GM12878 (cell line): Measurements from ENCODE around the gene ITGAV.

Experiments used
- CBFB ChIP-seq: IDR thresholded peaks from 2 replicates; pipeline ENCODE4 v1.6.1; 2016; ENCODE audit warnings: antibody characterized with exemption, low read depth
- JUND ChIP-seq: IDR thresholded peaks from 2 replicates; pipeline ENCODE4 v1.6.1; 2012; ENCODE audit warnings: low read depth, mild to moderate bottlenecking, low read length, improper control_type of control experiment, moderate library complexity
- POLR2A ChIP-seq: IDR thresholded peaks from 2 replicates; pipeline ENCODE4 v1.6.1; 2011; ENCODE audit warnings: low read depth, mild to moderate bottlenecking, low read length
- RAD21 ChIP-seq: IDR thresholded peaks from 2 replicates; pipeline ENCODE4 v1.6.1; 2011; ENCODE audit warnings: mild to moderate bottlenecking, low read depth, low read length, moderate library complexity; ENCODE audit not compliant: insufficient read depth
- SIN3A ChIP-seq: IDR thresholded peaks from 2 replicates; pipeline ENCODE4 v1.6.1; 2012; ENCODE audit warnings: low read depth, low read length, improper control_type of control experiment
- SIX5 ChIP-seq: IDR thresholded peaks from 2 replicates; pipeline ENCODE4 v1.6.1; 2011; ENCODE audit warnings: mild to moderate bottlenecking, low read depth, low read length, moderate library complexity; ENCODE audit not compliant: severe bottlenecking
- SMAD1 ChIP-seq: fragments of 450-650 bp; IDR thresholded peaks from 2 replicates; pipeline ENCODE4 v1.6.1; 2018; ENCODE audit warnings: mild to moderate bottlenecking, low read depth; ENCODE audit not compliant: partially characterized antibody
- SRF ChIP-seq, 2 experiments: IDR thresholded peaks; 2 replicates each; pipeline ENCODE4 v1.6.1; 2011; ENCODE audit warnings: low read depth in 2 of 2, low read length in 2 of 2, mild to moderate bottlenecking in 1 of 2, moderate library complexity in 1 of 2
- TF ChIP-seq, protein P1 (sequence below), 3 experiments: IDR thresholded peaks in 2 of 3; conservative IDR thresholded peaks in 1 of 3; 2 replicates each; pipeline ENCODE4 v1.5.1; 2011; ENCODE audit warnings: low read depth in 3 of 3, low read length in 3 of 3, mild to moderate bottlenecking in 3 of 3, control low read depth in 2 of 3, moderate library complexity in 2 of 3, inconsistent platforms in 1 of 3, mixed read lengths in 1 of 3; ENCODE audit not compliant: control insufficient read depth in 2 of 3, insufficient read depth in 1 of 3; ENCODE audit errors: extremely low read depth in 1 of 3

GRCh38 chr2:186645999-186646398, 56.1 kb downstream of the ITGAV start:
- TF ChIP-seq CBFB (no peak), JUND (no peak), SIX5 (no peak), POLR2A (no peak), RAD21 (no peak), SIN3A (no peak), SRF (IDR thresholded peaks at IDR 0.05; ENCODE audit: low read depth in 2 of 2, low read length in 2 of 2) (no peak), SMAD1 (no peak)
- TF ChIP-seq, protein P1, sequence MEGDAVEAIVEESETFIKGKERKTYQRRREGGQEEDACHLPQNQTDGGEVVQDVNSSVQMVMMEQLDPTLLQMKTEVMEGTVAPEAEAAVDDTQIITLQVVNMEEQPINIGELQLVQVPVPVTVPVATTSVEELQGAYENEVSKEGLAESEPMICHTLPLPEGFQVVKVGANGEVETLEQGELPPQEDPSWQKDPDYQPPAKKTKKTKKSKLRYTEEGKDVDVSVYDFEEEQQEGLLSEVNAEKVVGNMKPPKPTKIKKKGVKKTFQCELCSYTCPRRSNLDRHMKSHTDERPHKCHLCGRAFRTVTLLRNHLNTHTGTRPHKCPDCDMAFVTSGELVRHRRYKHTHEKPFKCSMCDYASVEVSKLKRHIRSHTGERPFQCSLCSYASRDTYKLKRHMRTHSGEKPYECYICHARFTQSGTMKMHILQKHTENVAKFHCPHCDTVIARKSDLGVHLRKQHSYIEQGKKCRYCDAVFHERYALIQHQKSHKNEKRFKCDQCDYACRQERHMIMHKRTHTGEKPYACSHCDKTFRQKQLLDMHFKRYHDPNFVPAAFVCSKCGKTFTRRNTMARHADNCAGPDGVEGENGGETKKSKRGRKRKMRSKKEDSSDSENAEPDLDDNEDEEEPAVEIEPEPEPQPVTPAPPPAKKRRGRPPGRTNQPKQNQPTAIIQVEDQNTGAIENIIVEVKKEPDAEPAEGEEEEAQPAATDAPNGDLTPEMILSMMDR (IDR thresholded peaks at IDR 0.05 in 2 of 3, conservative IDR thresholded peaks at IDR 0.05 in 1 of 3; ENCODE audit: control insufficient read depth in 2 of 3, extremely low read depth in 1 of 3, insufficient read depth in 1 of 3, low read depth in 3 of 3, low read length in 3 of 3): no peak
